IMR-90 (cell line): ENCODE data around the gene RFTN2. TPM values are rescaled to one million over a fixed set of nuclear protein-coding genes. Genes with fewer than 3 reads are reported as not detected.

Source experiments
- ATAC-seq: fragments of 200-7000 bp; cut with Tn5 transposase; 2 replicates; pipeline ENCODE4 v1.9.1; 2020; ENCODE audit warnings: low read depth, mild to moderate bottlenecking, moderate library complexity
- BruUV-seq: library from RNA; stranded (reverse); fragments of 400-500 nt; replicated peaks from 2 replicates; lab custom pipeline; 2021; lab: Mats Ljungman, UMichigan
- CTCF ChIA-PET: fragments of 300-600 bp; formaldehyde crosslinking; extraction: SDS; loops from one replicate; lab custom pipeline; 2021; ENCODE audit warnings: antibody characterized with exemption; lab: Yijun Ruan, JAX
- POLR2A ChIA-PET: fragments of 300-600 bp; sonication (Branson Sonifier 250); formaldehyde crosslinking; loops from one replicate; lab custom pipeline; 2022; ENCODE audit warnings: antibody characterized with exemption; ENCODE audit not compliant: unreplicated experiment; lab: Charles Lee
- DNase-seq: peaks from one replicate; pipeline ENCODE4 v3.0.0; 2013
- H2AFZ ChIP-seq: replicated peaks from 2 replicates; pipeline ENCODE3; 2013; ENCODE audit warnings: low read length, mild to moderate bottlenecking; ENCODE audit not compliant: poor library complexity
- H2AK5ac ChIP-seq: 2 replicates; pipeline ENCODE4 v1.6.1; 2013; ENCODE audit warnings: low read depth, low read length, inconsistent platforms
- H2AK9ac ChIP-seq: replicated peaks from 2 replicates; pipeline ENCODE3; 2013; ENCODE audit warnings: mild to moderate bottlenecking, low read depth, low read length, moderate library complexity; ENCODE audit not compliant: poor library complexity
- H2BK120ac ChIP-seq: 2 replicates; pipeline ENCODE4 v1.6.1; 2013; ENCODE audit warnings: low read depth, low read length, inconsistent platforms
- H2BK15ac ChIP-seq: 3 replicates; pipeline ENCODE4 v1.6.1; 2013; ENCODE audit warnings: low read depth, low read length, inconsistent platforms
- H2BK20ac ChIP-seq: 2 replicates; pipeline ENCODE4 v1.6.1; 2013; ENCODE audit warnings: low read depth, mild to moderate bottlenecking, inconsistent platforms, low read length, moderate library complexity
- H2BK5ac ChIP-seq: 2 replicates; pipeline ENCODE4 v1.6.1; 2013; ENCODE audit warnings: mild to moderate bottlenecking, low read depth, low read length, inconsistent platforms; ENCODE audit not compliant: poor library complexity, severe bottlenecking
- H3K14ac ChIP-seq: replicated peaks from 2 replicates; pipeline ENCODE4 v1.6.1; 2013; ENCODE audit warnings: low read depth, low read length, inconsistent platforms
- H3K18ac ChIP-seq: 2 replicates; pipeline ENCODE4 v1.6.1; 2013; ENCODE audit warnings: low read depth, low read length, control low read depth
- H3K23ac ChIP-seq: 2 replicates; pipeline ENCODE4 v1.6.1; 2013; ENCODE audit warnings: low read depth, low read length, inconsistent platforms
- H3K27ac ChIP-seq: 2 replicates; pipeline ENCODE4 v1.5.1; 2013; ENCODE audit warnings: mild to moderate bottlenecking, control low read depth, low read length; ENCODE audit not compliant: insufficient read depth
- H3K27me3 ChIP-seq: 2 replicates; pipeline ENCODE4 v1.6.1; 2013; ENCODE audit warnings: low read length; ENCODE audit not compliant: control insufficient read depth, insufficient read depth
- H3K36me3 ChIP-seq: 2 replicates; pipeline ENCODE4 v1.6.1; 2013; ENCODE audit warnings: low read length, mixed read lengths; ENCODE audit not compliant: control insufficient read depth, insufficient read depth
- H3K4ac ChIP-seq: 2 replicates; pipeline ENCODE4 v1.6.1; 2013; ENCODE audit warnings: low read depth, low read length, inconsistent platforms
- H3K4me1 ChIP-seq: 2 replicates; pipeline ENCODE4 v1.6.1; 2013; ENCODE audit warnings: low read length, mixed read lengths; ENCODE audit not compliant: control insufficient read depth, insufficient read depth
- H3K4me2 ChIP-seq: 2 replicates; pipeline ENCODE4 v1.6.1; 2013; ENCODE audit warnings: low read depth, mild to moderate bottlenecking, control low read depth, low read length, moderate library complexity
- H3K4me3 ChIP-seq: 2 replicates; pipeline ENCODE4 v1.5.1; 2013; ENCODE audit warnings: low read depth, mild to moderate bottlenecking, control low read depth, low read length, moderate library complexity; ENCODE audit not compliant: insufficient read depth
- H3K56ac ChIP-seq: 2 replicates; pipeline ENCODE4 v1.6.1; 2013; ENCODE audit warnings: low read length, inconsistent platforms; ENCODE audit not compliant: insufficient read depth; ENCODE audit errors: extremely low read depth
- H3K79me1 ChIP-seq, 2 experiments: 2 replicates each; pipeline ENCODE4 v1.6.1; 2013; ENCODE audit warnings: low read length in 2 of 2, inconsistent platforms in 1 of 2, low read depth in 1 of 2
- H3K9ac ChIP-seq: 2 replicates; pipeline ENCODE4 v1.6.1; 2013; ENCODE audit warnings: low read depth, low read length, control low read depth
- H3K9me1 ChIP-seq: 2 replicates; pipeline ENCODE4 v1.6.1; 2013; ENCODE audit warnings: low read length, inconsistent platforms; ENCODE audit not compliant: insufficient read depth
- H3K9me3 ChIP-seq: 2 replicates; pipeline ENCODE4 v1.6.1; 2013; ENCODE audit warnings: low read length; ENCODE audit not compliant: control insufficient read depth, insufficient read depth
- H4K20me1 ChIP-seq: 2 replicates; pipeline ENCODE4 v1.6.1; 2013; ENCODE audit warnings: low read length, inconsistent platforms; ENCODE audit not compliant: insufficient read depth
- H4K5ac ChIP-seq: 2 replicates; pipeline ENCODE4 v1.6.1; 2013; ENCODE audit warnings: mild to moderate bottlenecking, low read depth, low read length, control low read depth
- H4K8ac ChIP-seq, 2 experiments: 2 replicates each; pipeline ENCODE4 v1.6.1; 2013; ENCODE audit warnings: low read depth in 2 of 2, low read length in 2 of 2, control low read depth in 1 of 2, inconsistent platforms in 1 of 2
- H4K91ac ChIP-seq: 2 replicates; pipeline ENCODE4 v1.6.1; 2013; ENCODE audit warnings: low read depth, low read length, inconsistent platforms; ENCODE audit not compliant: insufficient read depth
- BHLHE40 ChIP-seq: fragments of 150-350 bp; IDR thresholded peaks from 2 replicates; pipeline ENCODE4 v1.6.1; 2016; ENCODE audit warnings: mild to moderate bottlenecking, low read depth, low read length
- CEBPB ChIP-seq: IDR thresholded peaks from 2 replicates; pipeline ENCODE4 v1.6.1; 2012; ENCODE audit warnings: low read depth, low read length, improper control_type of control experiment
- CHD1 ChIP-seq: IDR thresholded peaks from 2 replicates; pipeline ENCODE4 v1.6.1; 2012; ENCODE audit warnings: low read depth, low read length, improper control_type of control experiment
- ELK1 ChIP-seq: fragments of 150-350 bp; IDR thresholded peaks from 2 replicates; pipeline ENCODE4 v1.6.1; 2016; ENCODE audit warnings: low read depth, mild to moderate bottlenecking, low read length, moderate library complexity, borderline replicate concordance
- FOS ChIP-seq: fragments of 150-350 bp; IDR thresholded peaks from 2 replicates; pipeline ENCODE4 v1.6.1; 2016; ENCODE audit warnings: low read depth, low read length
- MAFK ChIP-seq: IDR thresholded peaks from 2 replicates; pipeline ENCODE4 v1.6.1; 2012; ENCODE audit warnings: low read depth, low read length, improper control_type of control experiment
- MXI1 ChIP-seq: IDR thresholded peaks from 2 replicates; pipeline ENCODE4 v1.6.1; 2012; ENCODE audit warnings: low read depth, mild to moderate bottlenecking, low read length, moderate library complexity, borderline replicate concordance
- NFE2L2 ChIP-seq: fragments of 150-350 bp; IDR thresholded peaks from 2 replicates; pipeline ENCODE4 v1.6.1; 2016; ENCODE audit warnings: low read depth, mild to moderate bottlenecking, low read length
- POLR2A ChIP-seq: IDR thresholded peaks from 2 replicates; pipeline ENCODE4 v1.6.1; 2012; ENCODE audit warnings: mild to moderate bottlenecking, low read depth, low read length
- RCOR1 ChIP-seq: IDR thresholded peaks from 2 replicates; pipeline ENCODE4 v1.6.1; 2012; ENCODE audit warnings: mild to moderate bottlenecking, low read length, improper control_type of control experiment; ENCODE audit not compliant: insufficient replicate concordance
- RFX5 ChIP-seq: IDR thresholded peaks from 2 replicates; pipeline ENCODE4 v1.8.0; 2012; ENCODE audit warnings: low read depth, mild to moderate bottlenecking, low read length, moderate library complexity
- SMC3 ChIP-seq: fragments of 150-350 bp; IDR thresholded peaks from 2 replicates; pipeline ENCODE4 v1.6.1; 2016; ENCODE audit warnings: low read depth, mild to moderate bottlenecking, antibody characterized with exemption, low read length, moderate library complexity
- WGBS, 2 experiments: methylation state at CpG; one replicate each; pipeline versions ENCODE4 v1.1.5 to v1.1.7; 2013; ENCODE audit warnings: missing lambda C conversion rate in 2 of 2; ENCODE audit not compliant: insufficient read length in 1 of 2; ENCODE audit errors: extremely low coverage in 2 of 2; 5-methylcytosine and 5-hydroxymethylcytosine counted together
- dilution Hi-C: fragments of 300-500 bp; cut with HindIII; formaldehyde crosslinking; loops from one replicate; pipeline ENCODE4 v1.14.3; 2018; ENCODE audit warnings: low sequenced_read_pairs; ENCODE audit not compliant: unreplicated experiment
- in situ Hi-C: fragments of 300-500 bp; cut with MboI; formaldehyde crosslinking; loops from 3 replicates; pipeline ENCODE4 v1.14.3; 2019; ENCODE audit warnings: low sequenced_read_pairs, inconsistent platforms, mixed read lengths
- intact Hi-C: fragments of 100-400 bp; cut with micrococcal nuclease; formaldehyde crosslinking; loops from 2 replicates; pipeline ENCODE4 v1.10.0; 2022
- polyA plus RNA-seq, 3 experiments: library from polyadenylated mRNA; depleted of rRNA; stranded (reverse); fragments of >200 nt; gene quantifications; 2 replicates each; pipeline ENCODE4 v1.2.3, GENCODE V29; 2012; ENCODE audit warnings: low replicate concordance in 1 of 3
- total RNA-seq: library from RNA; depleted of rRNA; stranded (reverse); fragments of >200 nt; gene quantifications from 2 replicates; pipeline ENCODE4 v1.2.3, GENCODE V29; 2012

Gene RFTN2
- total and polyA plus RNA-seq, 2 of the 4 experiments (the other 2 are of a cell fraction): 0.44 to 2.3 TPM

GRCh38 chr2:197661626-197662025 lies 13.8 kb downstream of the RFTN2 start:
- Histone ChIP-seq H3K4ac (no peak overlapping the region), H3K9me3 (peaks cover 2% of the 10 kb centered on the region), H3K4me3 (no peak overlapping the region), H3K14ac (no peak overlapping the region), H3K18ac (no peak overlapping the region), H2BK20ac (no peak overlapping the region), H3K4me1 (no peaks in the 10 kb centered on the region), H4K20me1 (no peaks in the 10 kb centered on the region), H3K23ac (no peak overlapping the region), H3K9ac (no peak overlapping the region), H2AK9ac (no peak overlapping the region), H3K79me1 (no peaks in the 10 kb centered on the region), H3K56ac (no peak overlapping the region), H3K36me3 (no peaks in the 10 kb centered on the region), H2AK5ac (no peak overlapping the region), H2BK5ac (no peak overlapping the region), H4K8ac (no peak overlapping the region), H3K27me3 (no peaks in the 10 kb centered on the region), H2BK15ac (no peak overlapping the region), H4K5ac (no peak overlapping the region), H3K27ac (no peak overlapping the region), H3K9me1 (no peaks in the 10 kb centered on the region), H3K4me2 (no peak overlapping the region), H2BK120ac (no peak overlapping the region), H2AFZ (no peak overlapping the region), H4K91ac (no peak overlapping the region)
- POLR2A ChIA-PET: no interaction called here
- WGBS, 2 experiments: no CpG with 5 or more reads among the region's 3 CpGs
- dilution Hi-C loops (no loop called here), intact Hi-C loops (no loop called here), in situ Hi-C loops (no loop called here)
- ATAC-seq (no peak), DNase-seq (no peak)
- no TSS peak for BruUV-seq
- TF ChIP-seq ELK1 (no peak), POLR2A (no peak), RCOR1 (no peak), FOS (no peak), SMC3 (no peak), CHD1 (no peak), MAFK (no peak), BHLHE40 (no peak), MXI1 (no peak), CEBPB (no peak), RFX5 (no peak), NFE2L2 (no peak)
- CTCF ChIA-PET: no interaction called here
